PFSK-1 (cell line): Measurements from ENCODE around the gene GFOD2.

Experiments
- FOXP2 ChIP-seq: optimal IDR thresholded peaks from 2 replicates; pipeline ENCODE3; 2011; ENCODE audit warnings: borderline replicate concordance, control low read depth, inconsistent platforms; ENCODE audit not compliant: insufficient read depth; ENCODE audit errors: extremely low read length, extremely low read depth
- POLR2AphosphoS5 ChIP-seq: IDR thresholded peaks from 2 replicates; pipeline ENCODE4 v1.6.1; 2012; ENCODE audit warnings: low read depth, mild to moderate bottlenecking, control low read depth, low read length, moderate library complexity
- REST ChIP-seq, 2 experiments: IDR thresholded peaks; 2 replicates each; pipeline versions ENCODE4 v1.6.1 to v1.8.0; 2011 to 2012; ENCODE audit warnings: low read depth in 2 of 2, low read length in 2 of 2, control low read depth in 1 of 2, inconsistent platforms in 1 of 2, mild to moderate bottlenecking in 1 of 2, moderate library complexity in 1 of 2; ENCODE audit not compliant: insufficient read depth in 1 of 2
- SIN3A ChIP-seq: IDR thresholded peaks from 2 replicates; pipeline ENCODE4 v1.6.1; 2012; ENCODE audit warnings: mild to moderate bottlenecking, low read length, moderate library complexity, borderline replicate concordance; ENCODE audit not compliant: insufficient read depth
- TAF1 ChIP-seq: IDR thresholded peaks from 2 replicates; pipeline ENCODE4 v1.6.1; 2012; ENCODE audit warnings: low read length, control low read depth, borderline replicate concordance; ENCODE audit not compliant: insufficient read depth

The GFOD2 gene

GRCh38 chr16:67707210-67707609, 11.9 kb downstream of the GFOD2 start:
- TF ChIP-seq SIN3A (no peak), FOXP2 (no peak), TAF1 (no peak), POLR2AphosphoS5 (no peak), REST (IDR thresholded peaks at IDR 0.05; ENCODE audit: insufficient read depth in 1 of 2, low read depth in 2 of 2, low read length in 2 of 2) (no peak)

- TF ChIP-seq TAF1 (no peak), REST (IDR thresholded peaks at IDR 0.05; ENCODE audit: insufficient read depth in 1 of 2, low read depth in 2 of 2, low read length in 2 of 2) (no peak), SIN3A (no peak), POLR2AphosphoS5 (no peak), FOXP2 (no peak)
Measured at GRCh38 chr16:67704110-67704509, 15.0 kb downstream of the GFOD2 start.

- TF ChIP-seq POLR2AphosphoS5 (no peak), SIN3A (no peak), TAF1 (no peak), REST (IDR thresholded peaks at IDR 0.05; ENCODE audit: insufficient read depth in 1 of 2, low read depth in 2 of 2, low read length in 2 of 2) (no peak), FOXP2 (no peak)
Measured at GRCh38 chr16:67703626-67704025, 15.5 kb downstream of the GFOD2 start.

- TF ChIP-seq FOXP2 (no peak), SIN3A (no peak), REST (IDR thresholded peaks at IDR 0.05; ENCODE audit: insufficient read depth in 1 of 2, low read depth in 2 of 2, low read length in 2 of 2) (no peak)
Measured at GRCh38 chr16:67702130-67702529, 17.0 kb downstream of the GFOD2 start.

- no peak for TF ChIP-seq FOXP2
- no peak for TF ChIP-seq POLR2AphosphoS5
- TF ChIP-seq REST (IDR thresholded peaks at IDR 0.05; ENCODE audit: insufficient read depth in 1 of 2, low read depth in 2 of 2, low read length in 2 of 2): no peak
- TF ChIP-seq TAF1: no peak
- TF ChIP-seq SIN3A: no peak
Measured at GRCh38 chr16:67701420-67701819, 17.7 kb downstream of the GFOD2 start.
